ENCODE data around the gene ZNF784.

The ZNF784 gene

DNA sequence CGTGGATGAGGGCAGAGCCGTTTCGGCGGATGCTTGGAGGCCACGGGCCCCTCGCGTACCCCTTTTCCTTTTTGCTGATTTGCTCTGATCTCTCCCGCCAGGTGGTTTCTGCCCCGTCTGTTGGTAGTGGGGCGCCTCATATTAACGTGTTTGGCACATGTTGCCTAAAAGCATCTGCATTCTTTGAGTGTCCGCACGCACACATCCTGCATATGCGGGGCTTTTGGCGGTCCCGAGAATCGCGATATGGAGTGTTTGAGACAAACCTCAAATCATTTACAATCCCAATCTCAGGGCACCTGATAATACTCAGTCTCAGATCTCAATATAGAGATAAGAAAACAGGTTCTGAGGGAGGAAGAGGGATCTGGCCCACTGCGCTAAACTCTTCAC, 31.3 kb upstream of the ZNF784 start:
- DNase-seq, result no peak

DNA sequence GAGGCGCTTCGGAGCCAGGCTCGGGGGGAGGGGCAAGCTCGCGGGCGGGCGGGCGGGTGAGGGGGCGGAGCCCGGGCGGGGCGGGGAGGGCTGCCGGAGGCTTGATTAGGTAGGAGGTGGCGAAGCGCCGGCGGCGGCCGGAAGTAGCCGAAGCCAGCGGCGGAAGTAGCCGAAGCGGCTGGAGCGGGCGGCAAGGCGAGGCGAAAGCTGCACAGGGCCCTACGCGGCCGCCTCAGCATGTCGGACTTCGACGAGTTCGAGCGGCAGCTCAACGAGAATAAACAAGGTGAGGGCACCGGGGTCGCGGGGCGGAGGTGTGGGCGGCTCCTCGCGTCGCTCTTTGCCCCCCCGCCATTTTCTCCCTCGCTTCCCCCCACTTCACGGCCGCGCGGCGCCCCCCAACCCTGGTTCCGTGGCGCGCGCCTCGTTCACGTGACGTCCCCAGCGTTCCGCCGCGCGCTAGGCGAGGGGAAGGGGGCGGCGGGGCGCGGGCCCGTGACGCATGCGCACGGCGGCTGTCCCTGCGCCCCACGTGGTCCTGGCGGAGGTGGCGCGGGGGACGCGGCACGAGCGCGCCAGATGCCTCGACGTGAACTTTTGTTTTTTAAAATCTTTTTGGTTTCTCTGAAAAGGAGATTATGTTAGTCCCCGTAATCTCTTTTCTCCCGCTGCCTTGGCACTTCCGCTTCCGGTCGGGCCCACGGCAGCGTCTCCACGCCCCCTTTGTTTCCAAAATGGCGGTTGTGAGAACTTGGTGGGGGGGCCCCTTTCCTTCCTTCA, 30.7 kb upstream of the ZNF784 start, which contains the start of gene U2AF2:
Gene U2AF2 (plus strand): TSS at position 168 of the 780 bp plus-strand sequence. CDS start 70 bp downstream, at position 238.
- DNase-seq, result peak; percentile 79

DNA sequence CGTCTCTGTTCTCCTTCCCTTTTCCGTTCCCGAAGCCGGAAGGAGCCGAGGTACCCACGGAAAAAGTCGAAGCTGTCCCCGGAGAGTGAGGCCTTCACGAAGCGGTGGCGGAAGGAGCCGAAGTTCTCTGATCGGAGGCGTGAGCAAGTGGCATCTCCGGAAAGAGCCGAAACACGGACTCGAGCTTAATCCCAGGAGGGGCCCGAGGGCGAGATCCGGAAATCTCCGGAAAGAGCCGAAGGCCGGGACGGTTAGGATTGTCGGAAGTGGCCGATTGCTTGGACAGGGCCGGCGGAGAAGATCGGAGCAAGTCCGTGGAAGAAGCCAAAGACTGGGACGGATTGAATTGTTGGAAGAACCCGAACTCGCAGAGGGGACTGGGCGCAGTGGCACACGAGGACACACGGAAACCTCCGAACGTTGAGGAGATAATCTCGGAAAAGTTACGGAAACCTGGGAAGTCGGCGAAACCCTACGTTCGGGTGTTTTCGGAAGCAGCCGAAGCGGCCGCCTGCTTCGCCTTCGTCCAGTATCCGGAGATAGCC, 30.0 kb upstream of the ZNF784 start:
- peak; percentile 99 for DNase-seq

DNA sequence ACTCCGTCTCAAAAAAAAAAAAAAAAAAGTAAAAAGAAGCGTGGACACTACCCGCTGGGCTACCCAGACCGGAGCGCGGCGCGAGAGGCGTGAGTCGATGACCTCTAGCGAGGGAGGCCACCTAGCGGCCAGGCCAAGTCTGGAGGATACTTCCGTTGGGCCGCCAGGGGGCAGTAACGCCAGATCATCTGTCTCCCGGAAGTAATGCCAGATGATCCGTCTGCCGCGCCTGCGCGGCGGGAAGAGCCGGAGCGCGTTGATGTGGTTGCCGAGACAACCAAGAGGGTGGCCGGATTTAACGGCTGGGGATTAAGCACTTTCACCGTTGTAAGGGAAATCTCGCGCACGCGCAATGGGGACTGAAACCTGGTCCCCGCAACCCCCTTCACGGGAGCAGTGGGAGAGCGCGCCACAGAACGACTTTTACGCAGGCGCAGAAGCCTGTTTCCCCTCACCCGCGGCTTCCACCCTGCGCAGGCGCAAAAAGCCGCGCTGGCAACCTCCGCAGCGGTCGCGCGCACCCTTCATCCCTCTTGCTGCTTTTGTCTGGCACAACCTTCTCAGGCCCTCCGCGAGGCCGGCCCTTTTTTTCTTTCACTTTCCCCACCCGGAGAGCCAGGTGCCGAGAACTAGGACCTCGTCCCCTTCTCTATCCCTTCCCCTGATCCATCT, 29.4 kb upstream of the ZNF784 start:
- DNase-seq, result peak; percentile 98

DNA sequence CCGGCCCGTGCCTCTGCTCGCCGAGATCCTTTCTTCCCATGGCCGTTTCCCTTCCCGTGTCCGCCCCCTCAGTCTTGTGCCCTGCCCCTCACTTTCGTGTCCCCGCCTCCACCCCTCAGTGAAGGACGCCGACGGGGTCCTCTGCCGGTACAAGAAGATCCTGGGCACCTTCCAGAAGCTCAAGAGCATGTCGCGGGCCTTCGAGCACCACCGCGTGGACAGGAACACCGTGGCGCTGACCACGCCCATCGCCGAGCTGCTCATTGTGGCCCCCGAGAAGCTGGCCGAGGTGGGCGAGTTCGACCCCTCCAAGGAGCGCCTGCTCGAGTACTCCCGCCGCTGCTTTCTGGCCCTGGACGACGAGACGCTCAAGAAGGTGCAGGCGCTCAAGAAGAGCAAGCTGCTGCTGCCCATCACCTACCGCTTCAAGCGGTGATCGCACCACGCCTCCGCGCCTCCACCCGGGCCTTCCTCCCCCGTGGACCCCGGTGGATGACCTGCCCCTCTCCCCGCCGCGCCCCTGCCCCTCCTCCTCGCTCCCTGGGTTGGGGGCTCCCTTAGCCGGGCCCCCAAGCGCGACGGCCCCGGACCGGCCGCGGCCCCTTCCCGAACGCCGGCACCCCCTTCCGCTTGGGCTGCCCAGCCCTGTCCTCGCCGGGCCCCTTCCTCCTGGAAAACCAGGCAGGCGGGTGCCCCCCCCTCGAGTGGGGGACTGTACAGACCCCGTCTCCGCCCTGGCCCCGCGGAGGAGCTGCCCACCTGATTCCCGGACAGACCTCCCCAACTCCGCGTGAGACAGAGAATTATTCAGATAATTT, 28.2 kb upstream of the ZNF784 start:
- DNase-seq, result no peak

DNA sequence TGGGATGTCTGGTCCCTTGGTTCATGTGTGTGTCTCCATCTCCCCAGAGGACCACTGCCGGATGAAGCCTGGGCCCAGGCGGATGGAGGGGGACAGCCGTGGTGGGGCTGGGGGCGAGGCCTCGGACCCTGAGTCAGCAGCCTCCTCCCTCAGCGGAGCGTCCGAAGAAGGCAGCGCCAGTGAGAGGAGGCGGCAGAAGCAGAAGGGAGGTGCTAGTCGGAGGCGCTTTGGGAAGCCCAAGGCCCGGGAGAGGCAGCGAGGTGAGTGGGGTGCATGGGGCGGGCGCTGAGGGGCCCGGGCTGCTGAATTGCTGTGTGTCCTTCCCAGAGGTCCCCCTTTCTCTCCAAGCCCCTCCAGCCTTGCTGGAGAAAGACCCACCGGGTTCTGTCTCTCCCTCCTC, 26.9 kb upstream of the ZNF784 start:
- no peak for DNase-seq

DNA sequence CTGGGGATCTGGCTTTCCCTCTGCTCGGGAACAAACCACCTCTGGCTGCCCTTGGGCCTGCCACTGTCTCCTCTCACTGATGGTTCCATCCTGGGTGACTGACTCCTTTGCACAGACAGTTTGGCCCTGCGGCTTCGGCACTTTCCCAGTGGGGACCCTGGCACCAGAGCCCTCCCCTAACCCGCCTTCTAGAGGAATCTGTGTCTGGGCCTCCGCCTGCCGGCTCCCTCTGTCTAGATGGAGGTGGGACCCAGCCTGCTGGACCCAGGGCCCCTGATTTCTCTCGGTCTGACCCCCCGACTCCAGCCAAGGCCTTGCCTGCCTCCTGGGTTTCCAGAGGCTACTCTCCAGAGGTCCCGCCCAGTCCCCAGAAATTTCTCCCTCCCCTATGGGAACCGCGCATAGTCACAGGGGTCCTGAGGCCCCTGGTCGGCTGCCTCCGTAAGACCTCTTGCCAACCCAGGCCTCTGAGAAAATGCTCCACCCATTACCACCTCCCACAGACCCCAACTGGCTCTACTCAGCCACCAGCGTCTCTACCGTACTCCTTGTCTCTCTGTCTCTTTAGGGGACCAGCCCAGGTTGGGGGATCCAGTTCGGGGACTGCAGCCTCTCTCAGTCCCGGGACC, 26.4 kb upstream of the ZNF784 start:
- no peak for DNase-seq

DNA sequence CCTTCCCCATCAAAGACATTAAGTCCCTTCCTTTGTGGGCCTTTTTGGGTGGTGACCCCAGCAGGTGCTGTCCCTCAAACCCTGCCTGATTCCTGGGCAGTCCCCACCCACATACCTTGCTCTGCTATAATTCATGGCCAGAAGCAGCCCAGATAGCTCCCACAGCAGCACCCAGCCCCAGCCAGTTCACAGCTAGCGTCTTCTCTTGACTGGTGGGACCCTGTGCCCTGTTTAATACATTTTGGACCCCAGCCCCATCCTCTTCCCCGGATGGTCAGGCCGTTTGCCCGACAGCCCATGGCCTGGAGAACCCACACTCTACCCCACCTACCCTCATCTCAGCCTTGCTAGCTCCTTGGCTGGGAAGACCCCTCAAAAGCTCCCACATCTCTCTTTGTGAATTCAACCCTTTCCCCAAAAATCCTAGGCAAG, 25.8 kb upstream of the ZNF784 start:
- no peak for DNase-seq

DNA sequence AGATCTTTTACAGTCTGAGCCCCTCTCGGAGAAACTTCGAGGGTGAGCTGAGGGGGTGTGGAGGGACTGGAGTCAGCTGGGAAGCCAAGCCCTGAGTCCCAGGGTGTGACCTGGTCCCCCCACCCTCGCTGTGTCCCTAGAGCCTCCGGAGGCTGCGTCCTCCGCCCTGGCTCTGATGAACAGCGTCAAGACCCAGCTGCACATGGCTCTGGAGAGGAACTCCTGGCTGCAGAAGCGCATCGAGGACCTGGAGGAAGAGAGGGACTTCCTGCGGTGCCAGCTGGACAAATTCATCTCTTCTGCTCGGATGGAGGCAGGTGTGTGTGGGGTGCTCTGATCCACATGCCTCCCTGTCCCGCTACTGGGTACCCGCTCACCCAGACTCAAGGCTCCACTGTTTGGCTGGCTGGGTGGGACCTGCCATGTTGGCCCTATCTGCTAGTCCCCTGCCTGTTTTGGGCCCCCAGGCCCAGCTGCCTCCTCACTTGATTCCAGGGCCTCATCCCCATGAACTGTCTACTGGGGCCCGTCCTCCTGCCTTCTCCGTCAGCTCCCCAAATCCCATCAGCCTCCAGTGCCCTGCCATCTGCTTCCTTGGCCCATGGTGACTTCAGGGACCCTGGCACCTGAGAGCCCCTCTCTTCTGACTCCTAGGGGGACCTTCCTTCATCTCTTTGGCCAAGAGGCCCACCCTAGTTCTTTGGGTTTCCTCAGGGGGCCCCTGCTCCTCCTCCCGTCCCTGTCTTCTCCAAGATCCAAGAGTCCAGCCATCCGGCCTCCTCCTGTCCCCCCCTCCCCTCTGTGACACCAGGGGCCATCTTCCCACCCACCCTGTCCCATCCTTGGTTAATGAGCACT, 25.1 kb upstream of the ZNF784 start:
- no peak for DNase-seq

DNA sequence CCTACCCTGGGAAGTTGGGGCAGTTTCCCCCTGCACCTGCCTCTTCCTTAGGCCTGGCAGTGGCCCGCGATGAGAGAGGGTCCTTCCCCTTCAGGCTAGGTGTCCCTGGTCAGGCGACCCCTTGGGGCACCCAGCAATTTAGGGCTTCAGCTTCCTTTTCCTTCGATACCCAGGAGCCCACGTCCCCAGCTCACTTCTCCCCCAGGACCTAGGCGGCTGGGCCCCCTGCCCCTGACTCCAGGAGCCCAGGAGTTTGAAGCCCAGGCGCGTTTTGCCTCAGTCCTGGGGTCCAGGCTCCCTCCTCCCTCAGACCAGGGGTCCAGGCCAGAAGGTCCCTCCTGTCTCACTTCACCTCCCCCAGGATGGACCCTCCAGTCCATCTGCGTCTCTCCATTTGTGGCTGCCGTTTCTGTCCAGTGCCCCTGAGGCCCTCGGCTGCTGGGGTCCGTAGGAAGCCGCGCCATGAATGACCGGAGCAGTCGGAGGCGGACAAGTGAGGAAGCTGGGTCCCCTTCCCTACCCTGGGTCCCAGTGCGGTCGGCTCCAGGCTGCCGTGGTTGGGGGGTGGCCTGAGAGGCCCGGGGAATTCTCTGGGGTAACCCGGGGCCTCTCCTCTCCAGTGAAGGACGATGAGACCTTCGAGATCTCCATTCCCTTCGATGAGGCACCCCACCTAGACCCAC, 24.4 kb upstream of the ZNF784 start:
- no peak for DNase-seq

DNA sequence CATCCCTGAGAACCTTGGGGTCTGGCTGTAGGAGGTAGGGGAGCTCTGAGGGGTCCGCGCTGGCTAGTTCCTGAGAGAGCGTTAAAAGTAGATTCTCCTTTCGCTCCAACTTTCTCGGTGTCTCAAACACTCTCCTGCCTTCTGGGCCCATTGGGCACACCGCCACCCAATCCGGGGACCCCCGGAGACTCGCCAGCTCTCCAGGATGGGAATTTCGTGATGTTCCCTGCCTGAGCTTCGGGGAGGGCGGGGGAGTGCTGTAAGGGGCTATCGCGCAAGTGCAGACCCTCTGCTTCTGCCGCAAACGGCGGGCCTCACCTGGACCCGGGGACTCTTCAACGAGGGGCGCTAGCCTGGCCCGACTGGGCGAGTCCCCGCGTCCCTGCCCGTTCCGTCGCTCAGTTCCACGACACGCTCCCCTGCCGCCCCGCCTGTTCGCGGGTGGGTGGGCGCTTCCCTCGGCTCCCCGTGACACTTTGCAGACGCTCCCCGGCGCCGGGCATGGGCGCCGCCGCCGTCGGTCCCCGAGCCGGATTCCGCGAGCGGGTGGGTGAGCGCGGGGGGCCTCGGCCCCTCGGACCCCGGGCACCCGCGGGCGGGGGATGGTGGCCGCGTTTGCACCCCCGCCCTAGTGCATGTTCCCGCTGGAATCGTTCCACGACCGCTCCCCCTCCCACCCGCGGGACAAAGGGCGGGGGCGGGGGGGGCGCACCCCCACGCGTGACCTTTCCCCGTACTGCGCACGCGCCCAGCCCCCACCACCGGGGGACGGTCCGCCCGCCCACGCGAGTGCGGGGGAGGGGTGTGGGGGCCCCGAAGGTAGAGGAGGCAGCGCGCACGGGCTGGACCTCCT, 23.6 kb upstream of the ZNF784 start, which contains the start of gene CCDC106:
Gene CCDC106 (plus strand): TSS at position 481 of the 853 bp plus-strand sequence. CDS start 835 bp downstream, outside the sequence.
- no peak for DNase-seq

DNA sequence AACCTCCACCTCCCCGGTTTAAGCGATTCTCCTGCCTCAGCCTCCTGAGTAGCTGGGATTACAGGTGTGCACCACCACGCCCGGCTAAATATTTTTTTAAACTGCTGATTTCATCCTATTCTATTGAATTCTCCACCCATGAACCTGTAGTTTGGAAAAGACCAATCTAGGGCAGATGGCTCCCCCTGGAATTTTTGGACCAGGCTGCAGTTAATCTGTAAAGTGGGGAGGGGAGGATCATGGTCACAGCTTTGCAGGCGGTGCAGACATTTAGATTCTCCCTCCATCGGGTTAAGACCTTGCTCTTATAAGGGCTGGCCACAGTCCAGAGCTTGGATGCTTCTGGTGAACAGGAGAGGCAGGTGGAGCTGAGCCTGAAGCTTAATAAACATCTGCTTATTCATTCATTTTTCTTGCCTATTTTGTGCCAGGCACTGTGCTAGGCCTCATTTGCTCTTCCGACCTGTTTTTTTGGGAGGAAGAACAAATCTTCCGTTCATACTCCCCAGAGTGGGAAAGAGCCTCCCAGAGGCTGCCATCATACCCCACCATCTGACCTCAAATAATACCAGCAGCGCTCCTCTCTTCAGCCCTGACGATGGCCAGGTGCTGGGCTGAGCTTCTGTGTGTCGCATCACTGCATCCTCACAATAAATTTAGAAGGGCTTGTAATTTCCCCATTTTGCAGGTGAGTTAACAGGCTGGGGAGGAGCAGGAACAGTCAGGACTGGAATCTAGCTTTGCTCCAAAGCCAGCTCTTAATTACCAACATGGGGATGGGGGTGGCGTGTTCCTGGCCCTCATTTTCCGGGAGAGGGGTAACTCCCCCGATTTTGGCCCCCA, 22.7 kb upstream of the ZNF784 start:
- peak; percentile 35 for DNase-seq

DNA sequence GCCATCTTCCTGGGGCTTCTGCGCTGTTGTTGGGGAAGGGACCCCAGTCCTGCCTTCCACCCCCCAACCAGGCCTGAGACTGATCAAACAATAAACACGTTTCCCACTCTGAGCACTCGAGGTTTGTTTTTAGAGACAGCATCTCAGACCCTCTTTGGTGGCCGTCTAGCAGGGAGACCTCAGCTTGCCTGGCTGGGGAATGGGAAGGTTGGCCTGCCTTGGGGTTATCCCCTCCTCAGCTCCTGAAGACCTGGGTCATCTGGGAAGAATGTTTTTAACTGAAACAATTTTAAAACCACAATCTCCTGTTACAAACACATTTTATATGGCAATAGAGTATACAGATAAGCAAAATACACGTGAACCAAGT, 21.1 kb upstream of the ZNF784 start:
- no peak for DNase-seq

DNA sequence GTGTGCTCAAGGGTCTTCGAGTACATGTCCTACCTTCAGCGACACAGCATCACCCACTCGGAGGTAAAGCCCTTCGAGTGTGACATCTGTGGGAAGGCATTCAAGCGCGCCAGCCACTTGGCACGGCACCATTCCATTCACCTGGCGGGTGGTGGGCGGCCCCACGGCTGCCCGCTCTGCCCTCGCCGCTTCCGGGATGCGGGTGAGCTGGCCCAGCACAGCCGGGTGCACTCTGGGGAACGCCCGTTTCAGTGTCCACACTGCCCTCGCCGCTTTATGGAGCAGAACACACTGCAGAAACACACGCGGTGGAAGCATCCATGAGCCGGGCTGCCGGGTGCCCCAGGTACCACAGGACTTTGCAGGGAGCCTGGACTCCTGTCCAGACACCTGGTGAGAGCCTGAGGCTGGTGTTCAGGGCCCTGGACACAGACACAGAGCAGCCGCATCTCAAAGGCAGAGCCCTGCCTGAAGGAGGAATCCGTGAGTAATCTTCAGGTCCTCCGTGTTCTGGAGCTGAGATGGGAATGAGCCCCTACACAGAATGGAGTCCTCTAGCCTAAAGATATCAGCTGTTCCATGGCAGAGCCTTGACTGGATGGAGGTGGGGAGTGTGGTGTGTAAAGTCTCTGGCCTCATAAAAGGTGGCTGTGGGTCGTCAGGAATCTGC, 20.6 kb upstream of the ZNF784 start:
- DNase-seq, result no peak

DNA sequence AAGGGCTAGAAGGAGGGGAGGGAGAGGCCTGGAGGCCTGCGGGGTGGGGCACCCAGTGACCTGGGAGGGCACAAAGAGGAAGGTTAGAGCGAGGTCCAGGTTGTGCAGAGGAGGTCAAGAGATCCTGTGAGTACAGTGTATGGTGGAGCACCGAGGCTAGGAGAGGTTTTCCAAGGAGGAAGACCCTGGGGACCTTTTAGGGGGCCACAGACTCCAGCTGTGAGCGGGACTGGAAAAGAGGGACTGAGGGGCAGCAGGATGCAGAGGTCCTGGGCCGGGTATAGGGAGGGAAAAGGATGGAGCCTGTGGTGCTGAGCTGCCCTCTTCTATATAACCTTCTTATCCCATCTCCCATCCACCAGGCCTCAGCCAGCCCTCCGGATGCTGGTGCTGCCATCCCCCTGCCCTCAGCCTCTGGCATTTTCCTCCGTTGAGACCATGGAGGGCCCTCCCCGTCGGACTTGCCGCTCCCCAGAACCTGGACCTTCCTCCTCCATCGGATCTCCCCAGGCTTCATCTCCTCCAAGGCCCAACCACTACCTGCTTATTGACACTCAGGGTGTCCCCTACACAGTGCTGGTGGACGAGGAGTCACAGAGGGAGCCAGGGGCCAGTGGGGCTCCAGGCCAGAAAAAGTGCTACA, 19.9 kb upstream of the ZNF784 start:
- DNase-seq, result no peak

DNA sequence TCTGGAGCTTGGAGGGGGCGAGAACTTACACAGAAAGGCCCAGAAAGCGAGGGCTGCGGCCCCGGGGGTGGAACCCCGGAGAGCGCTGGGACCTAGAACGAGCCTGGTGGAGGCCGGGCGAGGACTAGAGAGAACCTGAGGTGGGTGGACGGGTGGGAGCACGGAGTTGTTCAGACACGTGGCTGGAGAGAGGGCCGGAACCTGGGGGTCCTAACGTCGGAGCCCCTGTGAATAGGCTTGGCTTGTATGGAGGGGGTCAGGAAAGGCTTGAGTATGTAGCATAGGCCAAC, 19.5 kb upstream of the ZNF784 start:
- no peak for DNase-seq

DNA sequence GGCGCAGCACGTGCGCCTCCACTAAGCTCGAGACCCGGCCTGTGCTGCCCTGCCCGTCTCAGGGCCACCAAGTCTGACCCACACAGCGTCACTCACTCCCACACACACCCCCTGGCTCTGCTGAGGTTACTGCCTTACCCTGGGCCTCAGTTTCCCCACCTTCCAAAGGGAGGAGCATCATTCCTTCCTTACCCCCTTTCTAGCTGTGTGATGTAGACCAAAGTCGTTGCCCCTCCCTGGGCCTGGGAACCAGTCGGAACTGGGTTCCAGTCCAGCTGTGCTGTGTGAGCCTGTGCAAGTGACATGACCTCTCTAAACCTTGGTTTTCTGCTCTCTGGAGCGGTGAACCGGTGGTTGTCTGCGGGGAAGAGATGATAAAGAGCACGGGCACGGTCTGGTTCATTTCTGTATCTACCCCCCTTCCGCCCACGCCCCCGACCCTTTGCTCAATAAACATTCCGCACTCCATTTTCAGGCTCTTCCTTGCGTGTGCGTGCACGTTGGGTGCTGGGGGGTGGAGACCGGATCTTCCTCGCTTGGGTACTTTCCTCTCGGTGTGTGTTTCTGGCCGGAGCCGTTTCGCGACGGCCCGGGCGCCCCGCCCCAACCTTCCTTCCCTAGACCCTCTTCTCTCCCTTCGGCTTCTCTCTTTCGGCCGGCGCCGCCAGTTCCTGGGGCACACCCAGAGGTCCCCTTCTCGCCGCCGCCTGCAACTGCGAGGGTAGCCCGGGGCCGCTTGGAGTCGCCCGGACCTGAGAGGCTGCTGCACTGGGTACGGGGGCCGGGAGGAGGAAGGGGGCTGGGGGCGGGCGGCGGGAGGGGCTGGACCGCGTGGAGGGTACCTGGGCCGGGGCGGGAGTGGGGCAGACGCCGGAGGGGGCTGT, 18.9 kb upstream of the ZNF784 start, which contains the start of gene ZNF581:
Gene ZNF581 (plus strand): TSS at position 647 of the 884 bp plus-strand sequence. CDS start 923 bp downstream, outside the sequence.
- DNase-seq, result peak; percentile 60

All from NCI-H2029 (cell line).